Measurements from ENCODE around the gene UTP25. TPM values are rescaled to one million over a fixed set of nuclear protein-coding genes. Genes with fewer than 3 reads are reported as not detected.
"Not testable (repeated sequence)": the region's sequence is repeated elsewhere in the genome, so short reads cannot be mapped to it uniquely, and the experiment has no call there.

The UTP25 gene, protein sequence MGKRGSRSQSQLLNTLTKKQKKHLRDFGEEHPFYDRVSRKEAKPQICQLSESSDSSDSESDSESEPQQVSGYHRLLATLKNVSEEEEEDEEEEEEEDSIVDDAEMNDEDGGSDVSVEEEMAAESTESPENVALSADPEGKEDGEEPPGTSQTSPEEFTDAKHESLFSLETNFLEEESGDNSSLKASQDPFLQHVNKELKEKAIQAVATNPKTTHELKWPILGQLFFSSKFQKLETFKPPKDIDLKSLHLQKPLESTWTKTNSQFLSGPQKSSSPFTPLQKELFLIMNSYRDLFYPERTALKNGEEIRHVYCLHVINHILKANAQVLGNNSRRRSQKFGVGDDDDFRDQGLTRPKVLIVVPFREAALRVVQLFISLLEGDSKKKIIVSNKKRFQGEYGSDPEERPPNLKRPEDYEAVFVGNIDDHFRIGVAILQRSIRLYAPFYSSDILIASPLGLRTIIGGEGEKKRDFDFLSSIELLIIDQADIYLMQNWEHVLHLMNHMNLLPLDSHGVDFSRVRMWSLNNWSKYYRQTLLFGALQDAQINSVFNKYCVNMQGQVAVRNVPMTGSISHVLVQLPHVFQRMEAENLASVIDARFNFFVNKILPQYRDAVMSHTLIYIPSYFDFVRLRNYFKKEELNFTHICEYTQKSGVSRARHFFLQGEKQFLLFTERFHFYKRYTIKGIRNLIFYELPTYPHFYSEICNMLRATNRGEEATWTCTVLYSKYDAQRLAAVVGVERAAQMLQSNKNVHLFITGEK
- total RNA-seq = 6.8 TPM

DNA sequence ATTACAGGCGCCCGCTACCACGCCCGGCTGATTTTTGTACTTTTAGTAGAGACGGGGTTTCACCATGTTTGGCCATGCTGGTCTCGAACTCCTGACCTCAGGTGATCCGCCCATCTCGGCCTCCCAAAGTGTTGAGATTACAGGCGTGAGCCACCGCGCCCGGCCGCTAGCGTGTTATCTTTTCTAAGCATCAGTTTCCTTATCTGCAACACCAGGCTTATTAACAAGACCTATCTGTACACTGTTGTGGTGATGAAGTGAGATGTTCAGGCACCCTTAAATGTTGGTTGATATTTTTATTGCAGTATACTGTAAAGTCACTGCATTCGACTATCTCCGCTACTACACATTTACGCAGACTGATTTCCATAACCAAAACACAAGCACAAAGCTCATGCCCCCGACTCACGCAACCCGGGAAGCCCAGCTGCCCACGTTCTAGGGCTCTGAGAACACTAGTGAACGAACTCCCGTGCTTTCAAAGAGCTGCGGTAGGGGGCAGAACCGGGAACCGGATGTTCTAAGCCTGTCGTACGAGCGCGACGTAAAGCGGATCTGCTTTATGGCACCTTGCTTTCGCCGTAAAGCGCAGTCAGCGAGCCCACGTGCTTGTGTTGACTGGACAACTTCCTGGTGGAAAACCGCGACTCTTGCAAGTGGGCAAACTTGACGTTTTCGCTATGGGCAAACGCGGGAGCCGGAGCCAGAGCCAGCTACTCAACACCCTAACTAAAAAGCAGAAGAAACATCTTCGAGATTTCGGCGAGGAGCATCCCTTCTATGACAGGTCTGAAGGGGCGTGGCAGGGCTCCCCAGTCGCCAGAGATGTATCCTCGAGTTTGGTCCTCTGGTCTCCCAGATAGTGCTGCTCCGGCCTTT, at the start of gene UTP25:
Gene UTP25, plus strand, starts transcription at position 589 of the 879 bp plus-strand sequence. Its CDS starts 92 bp downstream, at position 681.
- DNase-seq = peak; percentile 96

DNA sequence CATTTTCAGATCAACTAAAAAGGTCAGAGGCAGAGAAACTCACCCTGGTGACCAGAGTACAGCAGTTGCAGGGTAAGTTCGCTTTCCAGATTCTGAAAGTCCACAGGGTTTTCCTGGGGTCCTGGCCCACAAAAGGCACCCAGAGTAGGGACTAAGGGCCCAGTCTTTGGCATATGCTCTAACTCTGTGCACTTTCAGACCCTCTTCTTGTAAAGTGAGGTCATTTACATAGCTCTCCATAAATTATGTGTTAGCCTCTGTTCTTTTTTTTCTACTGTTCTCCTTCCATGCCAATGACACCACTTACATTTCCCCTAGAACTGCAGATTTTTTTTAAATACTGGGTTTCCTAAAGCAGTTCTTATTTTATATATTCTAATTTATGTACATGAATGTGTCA, 49.7 kb upstream of the UTP25 start:
- no peak for DNase-seq

DNA sequence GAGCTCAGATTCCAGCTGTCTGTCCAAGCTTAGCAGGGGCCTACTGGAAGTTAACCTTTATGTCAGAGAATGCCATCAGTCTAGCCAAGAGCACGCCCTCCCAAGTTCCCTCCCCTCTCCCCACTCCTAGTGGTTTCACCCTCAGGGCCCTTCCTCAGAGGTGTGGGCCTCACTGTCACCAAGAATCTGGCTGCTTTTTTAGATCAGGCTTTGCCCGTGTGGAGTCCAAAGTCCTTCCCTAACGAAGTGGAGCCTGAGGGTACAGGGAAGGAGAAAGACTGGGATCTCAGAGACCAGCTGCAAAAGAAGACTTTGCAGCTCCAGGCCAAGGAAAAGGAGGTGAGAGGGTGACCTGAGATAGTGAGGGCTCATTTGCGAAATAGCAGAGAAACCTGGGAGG, 47.5 kb upstream of the UTP25 start:
- no peak for DNase-seq

DNA sequence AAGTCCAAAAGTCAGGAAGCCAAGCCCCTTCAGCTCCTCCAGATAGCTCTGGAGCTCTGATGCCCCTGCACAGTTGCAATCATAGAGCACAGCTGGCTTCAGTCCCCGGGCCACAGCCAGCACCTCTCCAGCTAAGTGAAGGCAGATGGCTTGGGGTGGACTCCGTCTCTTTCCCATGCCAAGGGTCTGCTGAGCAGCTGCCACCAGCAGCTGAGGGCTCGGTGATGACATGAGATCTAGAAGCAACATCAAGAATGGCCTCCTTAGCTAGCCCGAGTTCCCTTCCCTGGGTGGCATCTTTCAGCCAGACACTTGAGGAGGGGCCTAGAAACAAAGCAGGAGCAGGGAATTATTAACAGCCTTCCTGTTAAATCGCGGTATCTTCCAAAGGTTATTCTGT, 44.4 kb upstream of the UTP25 start:
- DNase-seq = no peak

DNA sequence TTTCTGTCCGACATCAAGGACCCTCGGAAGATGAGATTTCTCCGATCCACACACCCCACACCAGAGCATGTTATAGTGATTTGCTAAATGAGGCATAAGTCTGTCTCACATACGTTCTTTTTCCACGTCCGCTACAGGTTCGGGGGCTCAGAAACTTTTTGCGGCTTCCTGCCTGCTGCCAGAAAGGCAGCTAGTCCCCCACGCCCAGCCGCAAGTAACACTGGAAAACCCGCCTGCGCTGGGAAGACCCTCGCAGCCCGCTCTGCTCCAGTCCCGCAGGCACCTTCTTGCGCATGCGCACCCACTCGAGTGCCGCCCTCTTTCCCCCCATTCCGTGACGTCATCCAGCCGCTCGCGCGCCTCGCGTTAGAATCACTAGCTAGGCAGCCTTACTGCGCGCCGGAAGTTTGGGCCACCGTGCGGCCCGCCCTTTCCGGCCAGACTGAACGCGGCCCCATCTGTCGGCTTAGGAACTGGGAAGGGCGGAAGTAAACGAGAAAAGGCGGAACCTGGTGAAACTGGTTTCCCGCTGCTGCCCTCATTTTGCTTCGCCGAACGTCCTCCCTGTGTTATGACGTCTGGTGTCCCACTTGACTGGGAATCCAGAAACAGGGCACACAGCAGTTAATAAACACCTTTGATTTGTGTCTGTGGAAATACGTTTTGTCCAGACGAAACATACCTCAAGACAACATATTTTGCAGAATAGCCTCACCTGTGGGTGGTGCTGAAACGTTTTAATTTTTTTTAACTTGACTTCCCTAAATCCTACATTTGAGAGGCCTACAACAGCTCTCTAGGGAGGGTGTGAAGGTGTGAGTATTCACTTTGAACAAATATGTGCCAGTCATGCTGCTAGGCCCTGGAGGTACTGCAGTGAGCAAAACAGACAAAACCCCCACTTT, 43.3 kb upstream of the UTP25 start, which contains the start of gene C1orf74:
Gene C1orf74, minus strand, starts transcription at position 295 of the 905 bp plus-strand sequence. CDS start 925 bp downstream, outside the sequence.
- DNase-seq = peak; percentile 99

DNA sequence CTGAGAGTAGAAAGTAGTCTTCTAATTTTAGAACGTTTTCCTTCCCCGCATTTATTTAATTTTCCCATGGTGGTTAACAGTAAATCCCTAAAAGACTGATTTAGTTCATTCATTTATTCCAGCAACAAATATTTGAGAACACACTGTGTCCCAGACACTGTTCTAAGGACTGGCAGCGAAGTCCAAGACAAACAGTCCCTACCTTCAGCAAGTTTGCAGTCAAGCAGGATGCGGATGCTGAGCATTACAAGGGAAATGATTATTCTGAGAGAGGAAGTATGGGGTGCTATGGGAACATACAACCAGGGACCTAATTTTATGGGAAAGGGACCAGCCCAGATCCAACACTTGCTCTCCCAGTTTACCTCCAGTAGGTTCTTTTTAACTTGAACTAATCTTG, 42.2 kb upstream of the UTP25 start:
- no peak for DNase-seq

DNA sequence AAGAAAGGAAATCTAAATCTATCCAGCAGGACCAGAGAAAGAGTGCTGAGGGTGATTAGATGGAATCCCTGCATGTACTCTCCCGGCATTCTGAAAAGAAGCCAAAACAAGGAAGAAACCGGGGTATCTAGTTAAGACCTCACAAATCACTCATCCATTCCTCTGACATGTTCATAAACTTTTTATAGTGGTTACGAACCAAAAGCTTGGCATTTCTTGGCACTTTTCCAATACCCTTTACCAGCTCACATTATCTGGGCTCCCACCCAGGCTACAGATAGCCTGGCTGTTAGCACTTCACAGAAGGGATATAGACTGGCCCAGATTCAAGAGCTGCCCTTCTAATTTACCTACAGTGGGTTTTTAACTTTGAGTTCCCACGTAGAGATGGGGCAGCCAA, 41.6 kb upstream of the UTP25 start:
- DNase-seq = no peak

DNA sequence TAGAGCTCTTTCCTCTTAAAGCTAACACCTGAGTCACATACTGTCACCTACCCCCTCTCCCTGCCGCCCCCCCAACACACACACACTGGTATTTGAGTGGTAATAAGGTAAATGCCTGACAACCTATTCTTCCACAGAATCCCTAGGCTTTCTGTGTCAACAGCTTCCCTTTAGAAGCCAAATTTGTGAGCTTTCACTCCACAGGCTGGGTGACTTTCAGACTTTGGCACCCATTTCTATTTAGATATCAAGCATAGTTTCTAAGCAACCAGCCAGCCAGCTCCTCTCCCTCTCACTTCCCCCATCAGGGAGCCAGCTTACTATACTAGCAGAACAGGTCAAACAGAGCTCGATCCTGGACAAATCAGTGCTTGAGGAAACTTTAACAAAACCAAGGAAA, 40.2 kb upstream of the UTP25 start:
- DNase-seq = no peak

DNA sequence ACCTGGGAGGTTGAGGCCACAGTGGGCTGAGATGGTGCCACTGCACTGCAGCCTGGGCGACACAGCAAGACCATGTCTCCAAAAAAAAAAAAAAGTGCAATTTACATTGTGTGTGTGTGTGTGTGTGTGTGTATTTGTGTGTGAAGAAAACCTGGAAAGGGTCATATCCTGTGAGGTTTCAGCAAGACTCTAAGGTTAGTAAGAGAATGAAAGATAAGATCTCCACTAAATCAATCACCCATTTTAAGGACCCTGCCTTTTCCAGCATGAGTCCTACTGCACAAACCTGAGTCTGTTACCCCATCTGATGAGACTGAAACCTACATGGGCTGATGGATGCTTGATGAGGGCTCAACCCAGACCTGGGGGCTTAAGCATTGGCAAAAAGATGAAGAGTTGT, 38.5 kb upstream of the UTP25 start:
- DNase-seq = no peak

DNA sequence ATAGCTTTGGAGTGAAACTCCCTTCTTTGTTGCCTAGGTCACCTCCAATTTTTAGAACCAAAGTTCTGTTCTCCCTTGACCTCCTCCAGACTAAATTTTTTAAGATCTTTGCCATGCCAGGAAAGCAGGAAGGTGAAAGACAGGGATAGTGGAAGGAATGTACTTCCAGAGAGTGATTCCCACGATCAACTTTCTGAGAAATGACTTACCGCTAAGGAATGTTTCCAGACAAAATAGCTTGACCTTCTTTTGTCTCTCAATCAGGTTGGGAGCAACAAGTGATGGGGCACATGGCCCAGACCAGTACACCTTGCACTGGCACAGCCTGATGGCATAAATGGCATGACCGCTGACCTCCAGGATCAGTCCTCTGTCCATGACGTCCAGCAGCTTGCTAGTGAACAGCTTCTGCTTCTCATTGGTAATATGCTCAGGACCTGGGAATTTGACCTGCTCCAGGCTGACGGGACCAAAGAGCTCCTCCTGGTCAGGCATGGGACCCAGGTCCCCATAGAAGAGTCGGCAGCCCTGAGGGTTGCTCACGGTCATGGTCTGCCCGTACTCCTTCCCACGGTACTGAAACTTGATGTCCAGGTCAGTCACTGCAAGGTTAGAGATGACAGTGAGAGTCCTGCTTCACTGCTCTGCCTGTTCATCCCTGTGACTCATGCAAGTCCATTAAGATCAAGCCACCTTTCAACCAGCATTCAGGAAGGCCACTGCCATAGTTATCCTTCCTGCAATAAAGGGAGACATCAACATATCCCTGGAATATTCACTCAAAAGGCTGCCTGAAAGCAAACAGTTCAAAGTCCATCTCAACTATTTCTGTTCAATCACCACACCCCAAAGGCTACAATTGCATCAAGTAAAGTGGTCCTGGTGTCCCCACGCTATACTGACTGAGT, 37.2 kb upstream of the UTP25 start:
- no peak for DNase-seq

DNA sequence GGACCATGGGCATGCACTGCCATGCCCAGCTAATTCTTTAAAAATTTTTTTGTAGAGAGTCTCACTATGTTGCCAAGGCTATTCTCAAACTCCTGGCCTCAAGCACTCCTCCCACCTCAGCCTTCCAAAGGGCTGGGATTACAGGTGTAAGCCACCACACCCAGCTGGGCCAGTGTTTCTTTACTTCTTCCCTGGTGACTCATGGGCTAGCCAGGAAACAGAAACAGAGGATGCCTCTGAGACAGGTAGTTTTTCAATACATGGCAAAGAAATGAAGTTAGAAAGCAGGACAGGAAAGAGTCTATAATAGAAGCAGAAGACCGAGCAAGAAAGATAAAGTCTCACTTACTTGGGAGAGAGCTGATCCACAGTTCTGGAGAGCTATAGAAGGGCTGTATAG, 35.9 kb upstream of the UTP25 start:
- no peak for DNase-seq

DNA sequence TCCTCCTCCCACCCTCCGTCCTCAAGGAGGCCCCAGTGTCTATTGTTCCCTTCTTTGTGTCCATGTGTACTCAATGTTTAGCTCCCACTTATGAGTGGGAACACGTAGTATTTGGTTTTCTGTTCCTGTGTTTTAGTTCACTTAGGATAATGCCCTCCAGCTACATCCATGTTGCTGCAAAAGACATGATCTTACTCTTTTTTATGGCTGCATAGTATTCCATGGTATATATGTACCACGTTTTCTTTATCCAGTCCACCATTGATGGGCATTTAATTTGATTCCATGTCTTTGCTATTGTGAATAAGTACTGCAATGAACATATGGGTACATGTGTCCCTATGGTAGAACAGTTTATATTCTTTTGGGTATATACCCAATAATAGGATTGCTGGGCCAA, 34.1 kb upstream of the UTP25 start:
- not testable (repeated sequence) for DNase-seq

DNA sequence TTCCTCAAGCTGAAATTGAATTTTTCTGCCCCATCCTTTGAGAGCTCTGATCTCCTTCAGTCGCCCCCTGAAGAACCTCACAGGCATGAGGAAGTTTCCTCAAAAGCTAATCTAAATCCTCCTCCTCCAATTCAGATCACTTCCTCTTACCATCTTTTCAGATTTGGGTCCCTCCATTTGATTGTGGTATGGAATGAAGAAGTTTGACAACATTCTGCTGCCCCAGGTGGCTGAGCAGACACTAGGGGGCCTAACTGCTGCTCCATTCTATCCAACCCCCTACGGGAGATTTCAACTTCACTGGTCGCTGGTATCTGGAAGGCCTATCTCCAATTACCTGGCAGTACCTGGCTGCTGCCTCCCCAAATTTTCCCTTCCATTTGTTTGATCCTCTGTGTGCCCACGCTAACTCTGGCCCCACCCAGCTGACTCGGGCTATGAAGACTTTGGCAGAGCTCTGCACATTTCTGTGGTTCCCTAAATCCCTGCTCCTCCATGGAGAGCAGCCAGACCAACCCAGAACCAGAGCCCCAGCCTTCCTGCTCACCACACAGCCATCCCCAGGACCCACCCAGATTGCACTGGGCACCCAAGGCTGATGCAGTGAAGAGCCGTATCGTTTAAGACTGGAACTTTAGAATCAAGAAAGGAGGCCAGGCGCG, 29.7 kb upstream of the UTP25 start:
- DNase-seq = no peak

DNA sequence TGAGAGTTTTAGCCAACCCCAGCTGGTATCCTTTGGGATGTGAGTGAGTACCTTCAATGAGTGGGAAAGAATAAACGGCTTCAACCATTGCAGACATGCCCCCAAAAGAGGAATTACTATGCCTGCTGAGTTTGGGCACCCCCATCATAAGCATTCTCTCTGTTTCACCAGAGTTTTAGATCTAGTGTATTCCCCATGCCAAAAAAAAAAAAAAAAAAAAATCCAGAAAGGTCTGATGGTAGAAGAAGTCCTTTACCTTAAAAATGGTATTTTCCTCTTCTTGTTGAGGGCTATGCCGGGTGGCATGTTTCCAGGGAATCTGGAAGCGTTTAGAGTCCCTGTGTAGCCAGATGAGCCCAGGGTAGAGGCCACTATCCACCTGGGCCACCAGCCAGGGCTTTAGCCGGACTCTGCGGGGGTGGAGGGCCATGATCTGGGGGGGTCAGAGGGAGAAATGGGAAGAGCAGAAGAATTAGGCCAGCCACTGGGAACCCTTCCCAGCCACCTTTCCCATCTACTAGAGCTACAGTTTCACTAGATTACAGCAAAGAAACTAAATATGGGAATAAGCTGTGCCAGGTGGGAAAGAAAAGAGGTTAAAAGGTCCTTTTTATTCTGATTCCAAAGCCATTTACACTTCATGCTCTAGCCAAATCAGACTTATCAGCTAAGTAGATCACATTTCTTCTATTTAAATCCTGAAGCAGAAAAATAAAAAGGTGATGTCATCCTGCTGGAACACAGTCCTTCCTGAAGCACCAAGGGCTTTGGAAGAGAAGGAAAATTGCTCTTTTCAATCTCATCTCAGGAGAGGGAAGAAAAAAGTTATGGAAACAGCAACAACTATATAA, 26.6 kb upstream of the UTP25 start:
- DNase-seq = no peak

DNA sequence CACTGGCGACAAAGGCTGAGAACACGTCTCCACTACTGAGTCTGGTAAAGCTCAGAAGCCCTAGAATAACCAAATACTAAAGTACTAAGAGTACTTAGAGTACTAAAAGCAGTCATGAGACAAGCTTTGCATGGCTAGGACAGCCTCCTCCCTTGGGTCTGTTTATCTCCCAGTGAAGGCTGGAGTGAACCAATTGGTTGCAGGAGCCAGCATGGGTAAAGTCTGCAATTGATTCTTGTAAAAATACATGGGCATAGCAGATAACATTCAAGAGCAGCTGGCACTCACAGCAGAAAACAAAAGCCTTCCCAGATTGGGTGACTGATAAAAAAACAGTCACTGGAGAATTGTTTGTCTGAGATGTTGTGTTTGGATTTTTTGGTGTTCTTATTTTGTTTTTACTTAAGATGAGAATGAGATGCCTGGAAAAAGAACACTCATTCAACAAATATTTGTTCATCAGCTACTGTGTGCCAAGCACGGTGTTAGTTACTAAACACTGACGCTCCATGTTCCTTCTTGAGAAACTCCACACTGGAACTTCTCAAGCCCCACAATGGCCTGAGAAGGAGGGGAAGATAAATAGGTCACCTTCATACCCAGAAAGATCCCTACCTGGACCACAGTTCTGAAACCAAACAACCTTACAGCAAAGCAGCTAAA, 25.5 kb upstream of the UTP25 start:
- no peak for DNase-seq

DNA sequence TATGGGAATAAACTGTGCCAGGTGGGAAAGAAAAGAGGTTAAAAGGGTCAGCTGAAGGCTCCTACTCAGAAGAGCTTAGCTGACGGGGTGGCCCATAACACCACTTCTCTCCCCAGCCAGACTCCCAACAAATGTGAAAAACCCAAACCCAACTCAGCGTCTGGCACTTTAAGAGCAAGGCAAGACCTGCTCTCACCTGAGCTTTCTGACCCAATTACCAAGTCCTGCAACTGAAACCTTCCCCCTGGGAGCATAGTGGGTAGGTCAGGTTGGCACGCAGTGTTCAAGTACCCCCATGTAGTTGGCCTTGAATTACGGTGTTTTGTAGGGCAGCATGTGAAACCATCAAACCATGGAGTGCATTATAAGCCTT, 25.0 kb upstream of the UTP25 start:
- DNase-seq = no peak

DNA sequence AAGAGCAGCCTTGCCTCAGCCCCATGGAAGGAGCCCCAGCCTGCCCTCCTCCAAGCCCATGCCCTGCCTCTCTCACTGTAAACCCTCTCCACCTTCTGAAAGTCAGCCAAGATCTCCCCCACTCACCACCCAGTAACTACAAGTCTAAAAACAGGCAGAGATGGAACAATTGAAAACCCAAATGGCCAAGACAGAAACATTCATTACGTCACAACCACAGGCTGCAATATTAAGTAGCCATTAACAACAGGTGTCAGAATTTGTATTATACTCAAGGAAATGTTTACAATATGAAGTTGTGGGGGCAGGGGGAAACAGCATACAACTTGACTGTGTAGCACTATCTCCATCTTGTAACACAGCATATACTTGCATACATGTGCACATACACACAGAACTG, 24.2 kb upstream of the UTP25 start:
- DNase-seq = no peak

DNA sequence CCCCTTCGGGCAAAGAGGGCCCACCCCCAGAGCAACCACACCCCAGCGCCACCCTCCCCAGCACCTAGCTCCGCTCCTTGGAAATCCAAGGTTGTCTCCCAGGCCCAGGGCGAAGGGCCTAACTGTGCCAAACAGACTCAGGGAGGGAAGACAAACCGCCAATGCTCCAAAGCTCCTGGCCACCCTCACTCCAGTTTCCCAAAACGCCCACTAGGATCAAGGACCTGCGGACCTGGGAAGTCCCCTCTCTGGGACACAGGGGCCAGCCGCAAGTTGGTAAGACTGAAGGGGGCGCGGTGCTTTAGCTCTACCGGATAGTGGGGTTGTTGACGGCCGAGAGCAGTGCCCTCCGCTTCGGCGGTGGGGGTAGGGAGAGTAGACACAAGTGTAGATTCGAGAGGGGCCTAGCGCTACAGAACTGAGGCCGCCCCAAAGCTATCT, 22.4 kb upstream of the UTP25 start:
- no peak for DNase-seq
